Gastrocnemius medialis (tissue), 4 donors: ENCODE measurements around the gene KDM6B. TPM values are rescaled to one million over a fixed set of nuclear protein-coding genes. Genes with fewer than 3 reads are reported as not detected.

Experiments used
- ATAC-seq, 2 donors: fragments of 150-250 bp; one replicate each; pipeline ENCODE4 v1.9.1; 2016
- DNase-seq, 2 donors: peaks; one replicate each; pipeline ENCODE4 v3.0.0-alpha.2; 2019
- H3K27ac ChIP-seq, 4 donors: fragments of 200-600 bp; sonication (generic); 1 replicate in 1 of 4; 2 replicates in 3 of 4; pipeline ENCODE4 v1.5.1; 2016 to 2018; ENCODE audit warnings: mild to moderate bottlenecking in 2 of 4, moderate library complexity in 1 of 4
- H3K27me3 ChIP-seq, 3 donors: fragments of 200-600 bp; sonication (generic) in 2 of 3; 1 replicate in 1 of 3; 2 replicates in 2 of 3; pipeline versions ENCODE4 v1.5.1 to v1.6.0; 2016 to 2019; ENCODE audit warnings: mild to moderate bottlenecking in 1 of 3, moderate library complexity in 1 of 3
- H3K36me3 ChIP-seq, 2 donors: fragments of 200-600 bp; sonication (generic) in 1 of 2; one replicate each; pipeline ENCODE4 v1.5.1; 2017 to 2018
- H3K4me1 ChIP-seq, 2 donors: fragments of 200-600 bp; sonication (generic) in 1 of 2; one replicate each; pipeline ENCODE4 v1.5.1; 2016 to 2017; ENCODE audit warnings: mild to moderate bottlenecking in 2 of 2
- H3K4me3 ChIP-seq, 4 donors: fragments of 200-600 bp; sonication (generic) in 3 of 4; 1 replicate in 1 of 4; 2 replicates in 3 of 4; pipeline ENCODE4 v1.5.1; 2016 to 2019; ENCODE audit warnings: mild to moderate bottlenecking in 2 of 4
- H3K9me3 ChIP-seq, 3 donors: fragments of 200-600 bp; sonication (generic) in 2 of 3; 1 replicate in 1 of 3; 2 replicates in 2 of 3; pipeline ENCODE4 v1.5.1; 2016 to 2019
- CTCF ChIP-seq, 5 experiments: fragments of 450-650 bp in 3 of 5; fragments of 200-600 bp in 2 of 5; sonication (generic) in 2 of 5; IDR thresholded peaks in 4 of 5; conservative IDR thresholded peaks in 1 of 5; 1 replicate in 4 of 5; 2 replicates in 1 of 5; pipeline ENCODE4 v1.5.1; 2016 to 2019; ENCODE audit warnings: antibody characterized with exemption in 5 of 5, mild to moderate bottlenecking in 3 of 5, moderate library complexity in 3 of 5
- POLR2A ChIP-seq, 2 donors: fragments of 450-650 bp; IDR thresholded peaks; one replicate each; pipeline ENCODE4 v1.6.1; 2017; ENCODE audit warnings: antibody characterized with exemption in 2 of 2, mild to moderate bottlenecking in 2 of 2, moderate library complexity in 2 of 2
- in situ Hi-C, 4 donors: fragments of 200-750 bp; cut with MboI; loops; one replicate each; pipeline versions ENCODE4 v1.15.0 to v1.8.0; 2017; ENCODE audit warnings: low sequenced_read_pairs in 4 of 4
- intact Hi-C: fragments of 100-400 bp; cut with DNase I; formaldehyde crosslinking; loops from one replicate; pipeline ENCODE4 v1.15.1; 2023; ENCODE audit warnings: low total_unique reads
- total RNA-seq, 4 donors: library from RNA; depleted of rRNA; stranded (reverse); fragments of >200 nt; gene quantifications; one replicate each; pipeline versions ENCODE4 v1.1.0 to v1.2.3, GENCODE V29; 2016

The KDM6B gene
- total RNA-seq, 4 donors from 2014 or later = 1.9 to 8.2 (median 4.4) TPM

- ATAC-seq = no peak
- no peak for DNase-seq
- TF ChIP-seq CTCF (IDR thresholded peaks at IDR 0.05 in 4 of 5, conservative IDR thresholded peaks at IDR 0.05 in 1 of 5) (no peak), POLR2A (IDR thresholded peaks at IDR 0.05) (no peak)
- no peaks in the 10 kb centered on the region for H3K27me3 ChIP-seq
- peaks cover 0 to 4% of the 10 kb centered on the region in 2 donors for H3K36me3 ChIP-seq
- peak overlapping the region; percentile 80 to 96 (median 88) for H3K4me3 ChIP-seq
- in situ Hi-C loops (loop anchor here in 1 of 4 donors (5.0 kb wide), 1 partner anchor 311 kb away; the partner anchor contains the start of gene PER1), intact Hi-C loops (loop anchor here (5.0 to 10.0 kb wide), 5 partner anchors 279 to 604 kb away; partner anchors contain the start of genes EIF5A, KRABD2, PER1 and PHF23)
- H3K4me1 ChIP-seq = peaks cover 55 to 62% of the 10 kb centered on the region in 2 donors
- H3K27ac ChIP-seq = peak overlapping the region; percentile 97 to 100 (median 100)
- no peaks in the 10 kb centered on the region for H3K9me3 ChIP-seq
Observed at GRCh38 chr17:7840875-7841274, 6.9 kb downstream of the KDM6B start.

- peak overlapping the region; percentile 80 to 96 (median 88) for H3K4me3 ChIP-seq
- H3K27me3 ChIP-seq = no peaks in the 10 kb centered on the region
- DNase-seq (peak; percentile 88 to 95), ATAC-seq (peak; percentile 37 to 42)
- peaks cover 55 to 61% of the 10 kb centered on the region in 2 donors for H3K4me1 ChIP-seq
- TF ChIP-seq POLR2A (IDR thresholded peaks at IDR 0.05) (peak; percentile 57 to 76), CTCF (IDR thresholded peaks at IDR 0.05 in 4 of 5, conservative IDR thresholded peaks at IDR 0.05 in 1 of 5) (peak in 2 of 5 experiments; percentile 18 to 50)
- no peaks in the 10 kb centered on the region for H3K9me3 ChIP-seq
- H3K36me3 ChIP-seq = peaks cover 0 to 10% of the 10 kb centered on the region in 2 donors
- intact Hi-C loops = loop anchor here (5.0 to 10.0 kb wide), 5 partner anchors 279 to 604 kb away; partner anchors contain the start of genes EIF5A, KRABD2, PER1 and PHF23
- H3K27ac ChIP-seq = peak overlapping the region; percentile 97 to 100 (median 100)
- in situ Hi-C loops = loop anchor here in 1 of 4 donors (5.0 kb wide), 1 partner anchor 311 kb away; the partner anchor contains the start of gene PER1
Observed at GRCh38 chr17:7841396-7841914, 7.4 kb downstream of the KDM6B start.

- Histone ChIP-seq H3K4me1 (peaks cover 51 to 56% of the 10 kb centered on the region in 2 donors), H3K27ac (peak overlapping the region; percentile 97 to 100 (median 100)), H3K4me3 (peak overlapping the region; percentile 80 to 96 (median 88)), H3K36me3 (peaks cover 0 to 13% of the 10 kb centered on the region in 2 donors), H3K9me3 (no peaks in the 10 kb centered on the region), H3K27me3 (no peaks in the 10 kb centered on the region)
- intact Hi-C loops (loop anchor here (5.0 to 10.0 kb wide), 5 partner anchors 280 to 605 kb away; partner anchors contain the start of genes EIF5A, KRABD2, PER1 and PHF23), in situ Hi-C loops (loop anchor here in 1 of 4 donors (5.0 kb wide), 1 partner anchor 310 kb away; the partner anchor contains the start of gene PER1)
- TF ChIP-seq POLR2A (IDR thresholded peaks at IDR 0.05) (peak in 1 of 2 donors; percentile 40), CTCF (IDR thresholded peaks at IDR 0.05 in 4 of 5, conservative IDR thresholded peaks at IDR 0.05 in 1 of 5) (peak in 1 of 5 experiments; percentile 22)
- ATAC-seq (peak; percentile 55 to 56), DNase-seq (peak; percentile 86 to 91)
Observed at GRCh38 chr17:7841915-7842379, 7.9 kb downstream of the KDM6B start.

GRCh38 chr17:7842380-7843256 lies 8.6 kb downstream of the KDM6B start:
- intact Hi-C loops = loop anchor here (1.0 to 10.0 kb wide), 6 partner anchors 15 to 605 kb away; partner anchors contain the start of genes EIF5A, KRABD2, NAA38 and PER1
- peaks cover 0 to 20% of the 10 kb centered on the region in 2 donors for H3K36me3 ChIP-seq
- peak overlapping the region; percentile 80 to 96 (median 88) for H3K4me3 ChIP-seq
- DNase-seq (peak; percentile 68 to 83), ATAC-seq (peak; percentile 31 to 39)
- peak overlapping the region; percentile 97 to 100 (median 100) for H3K27ac ChIP-seq
- H3K9me3 ChIP-seq = no peaks in the 10 kb centered on the region
- in situ Hi-C loops = loop anchor here in 1 of 4 donors (5.0 kb wide), 1 partner anchor 310 kb away; the partner anchor contains the start of gene PER1
- TF ChIP-seq CTCF (IDR thresholded peaks at IDR 0.05 in 4 of 5, conservative IDR thresholded peaks at IDR 0.05 in 1 of 5) (no peak), POLR2A (IDR thresholded peaks at IDR 0.05) (peak; percentile 69 to 74)
- no peaks in the 10 kb centered on the region for H3K27me3 ChIP-seq
- peaks cover 44 to 50% of the 10 kb centered on the region in 2 donors for H3K4me1 ChIP-seq
